Upper lobe of left lung (tissue), 4 donors: ENCODE data around the gene NCOA4.

Experiments used
- CTCF ChIP-seq, 6 experiments: fragments of 450-650 bp in 4 of 6; fragments of 200-600 bp in 2 of 6; sonication (generic) in 2 of 6; IDR thresholded peaks; one replicate each; pipeline ENCODE4 v1.5.1; 2016 to 2019; ENCODE audit warnings: antibody characterized with exemption in 6 of 6
- EP300 ChIP-seq, 4 donors: sonication (generic); formaldehyde crosslinking; IDR thresholded peaks; one replicate each; pipeline ENCODE4 v1.5.1; 2017; ENCODE audit warnings: antibody characterized with exemption in 4 of 4, control low read depth in 2 of 4

- TF ChIP-seq CTCF (IDR thresholded peaks at IDR 0.05) = no peak
- TF ChIP-seq EP300 (IDR thresholded peaks at IDR 0.05) = no peak
These were observed 46.7 kb upstream of the NCOA4 start for GRCh38 chr10:46077141-46077554.
